Astrocyte (in vitro differentiated cells and primary cell): ENCODE measurements around the gene CITED1.
A peak's percentile ranks its signal among the peaks of the same experiment; 100 is the strongest.

Source experiments
- EZH2 ChIP-seq: IDR thresholded peaks from 2 replicates; pipeline ENCODE4 v1.6.1; 2012; ENCODE audit warnings: mild to moderate bottlenecking, low read length, inconsistent platforms; ENCODE audit not compliant: insufficient read depth
- TF ChIP-seq, protein P1 (sequence below): IDR thresholded peaks from 2 replicates; pipeline ENCODE4 v1.5.1; 2011; ENCODE audit warnings: low read depth, mild to moderate bottlenecking, inconsistent platforms, low read length, moderate library complexity; ENCODE audit not compliant: insufficient read depth

DNA sequence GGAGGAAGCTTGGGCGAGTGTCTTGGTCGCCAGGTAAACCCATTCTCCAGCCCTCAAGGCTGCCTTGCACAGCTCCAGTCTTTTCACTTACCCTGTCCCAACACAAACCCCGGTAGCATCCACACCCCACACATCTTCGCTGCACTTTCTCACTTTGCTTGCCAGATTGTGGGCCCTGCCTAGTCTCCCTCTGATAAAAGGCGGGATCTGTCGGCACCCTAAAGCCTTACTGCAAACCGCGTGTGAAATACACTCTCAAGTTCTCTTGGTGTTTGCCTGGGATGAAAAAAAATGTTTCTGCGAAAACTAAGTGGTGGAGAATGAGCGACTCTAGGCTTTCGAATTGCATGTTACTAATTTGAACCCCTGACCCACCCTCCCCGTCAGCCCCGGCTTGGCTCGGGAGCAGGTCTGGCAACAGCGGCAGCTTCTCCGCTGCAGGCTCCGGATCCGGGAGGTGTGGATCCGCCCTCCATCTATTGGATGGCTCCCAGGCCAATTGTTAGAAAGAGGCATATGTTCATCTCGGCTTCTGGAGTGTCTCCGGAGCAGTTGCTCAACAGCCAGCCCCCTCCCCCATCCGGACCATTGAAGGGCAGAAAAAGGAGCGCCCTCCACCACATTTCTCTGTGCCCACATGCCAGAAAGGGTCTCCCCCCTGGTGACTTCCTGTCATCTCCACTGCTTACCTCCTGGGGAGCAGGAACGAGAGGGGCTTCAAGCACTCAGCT is 3.0 kb upstream of the CITED1 start:
- TF ChIP-seq, protein P1, sequence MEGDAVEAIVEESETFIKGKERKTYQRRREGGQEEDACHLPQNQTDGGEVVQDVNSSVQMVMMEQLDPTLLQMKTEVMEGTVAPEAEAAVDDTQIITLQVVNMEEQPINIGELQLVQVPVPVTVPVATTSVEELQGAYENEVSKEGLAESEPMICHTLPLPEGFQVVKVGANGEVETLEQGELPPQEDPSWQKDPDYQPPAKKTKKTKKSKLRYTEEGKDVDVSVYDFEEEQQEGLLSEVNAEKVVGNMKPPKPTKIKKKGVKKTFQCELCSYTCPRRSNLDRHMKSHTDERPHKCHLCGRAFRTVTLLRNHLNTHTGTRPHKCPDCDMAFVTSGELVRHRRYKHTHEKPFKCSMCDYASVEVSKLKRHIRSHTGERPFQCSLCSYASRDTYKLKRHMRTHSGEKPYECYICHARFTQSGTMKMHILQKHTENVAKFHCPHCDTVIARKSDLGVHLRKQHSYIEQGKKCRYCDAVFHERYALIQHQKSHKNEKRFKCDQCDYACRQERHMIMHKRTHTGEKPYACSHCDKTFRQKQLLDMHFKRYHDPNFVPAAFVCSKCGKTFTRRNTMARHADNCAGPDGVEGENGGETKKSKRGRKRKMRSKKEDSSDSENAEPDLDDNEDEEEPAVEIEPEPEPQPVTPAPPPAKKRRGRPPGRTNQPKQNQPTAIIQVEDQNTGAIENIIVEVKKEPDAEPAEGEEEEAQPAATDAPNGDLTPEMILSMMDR: no peak
- peak; percentile 11 for TF ChIP-seq EZH2
